ENCODE data around the gene ATP8B1. TPM values are rescaled to one million over a fixed set of nuclear protein-coding genes. Genes with fewer than 3 reads are reported as not detected.

The ATP8B1 gene
- total and polyA plus RNA-seq, 2 of the 4 experiments (the other 2 are of a cell fraction) = 64.3 to 136 TPM

- no peak overlapping the region for H3K27ac ChIP-seq (ENCODE audit: insufficient read depth, low read length)
- H2AK9ac ChIP-seq (replicated peaks; ENCODE audit: low read depth, low read length, poor library complexity) = no peak overlapping the region
- intact Hi-C loops (cut with micrococcal nuclease) (no loop called here), dilution Hi-C loops (cut with HindIII; ENCODE audit: low sequenced_read_pairs, unreplicated experiment) (no loop called here), in situ Hi-C loops (cut with MboI; ENCODE audit: low sequenced_read_pairs) (no loop called here)
- no peak overlapping the region for H3K4me2 ChIP-seq (ENCODE audit: low read depth, low read length)
- no peak overlapping the region for H2AFZ ChIP-seq (replicated peaks; ENCODE audit: low read length, poor library complexity)
- H3K27me3 ChIP-seq (ENCODE audit: control insufficient read depth, insufficient read depth, low read length) = no peaks in the 10 kb centered on the region
- ATAC-seq (ENCODE audit: low read depth) = no peak
- no peaks in the 10 kb centered on the region for H3K9me3 ChIP-seq (ENCODE audit: control insufficient read depth, insufficient read depth, low read length)
- peaks cover 52% of the 10 kb centered on the region for H4K20me1 ChIP-seq (ENCODE audit: insufficient read depth, low read length)
- H3K36me3 ChIP-seq (ENCODE audit: control insufficient read depth, insufficient read depth, low read length) = 0 out of 2 replicates have a peak, but pooled peaks cover 2% of the 10 kb centered on the region
- H4K8ac ChIP-seq (ENCODE audit: low read depth in 2 of 2, low read length in 2 of 2) = no peak overlapping the region
- ChIA-PET POLR2A (ENCODE audit: unreplicated experiment) (no interaction called here), CTCF (no interaction called here)
- H3K9ac ChIP-seq (ENCODE audit: low read depth, low read length) = no peak overlapping the region
- no peak overlapping the region for H3K4ac ChIP-seq (ENCODE audit: low read depth, low read length)
- no peak overlapping the region for H2BK15ac ChIP-seq (ENCODE audit: low read depth, low read length)
- H2BK20ac ChIP-seq (ENCODE audit: low read depth, low read length) = no peak overlapping the region
- no peak overlapping the region for H2BK120ac ChIP-seq (ENCODE audit: low read depth, low read length)
- no peak overlapping the region for H4K91ac ChIP-seq (ENCODE audit: insufficient read depth, low read depth, low read length)
- no peak overlapping the region for H2BK5ac ChIP-seq (ENCODE audit: low read depth, low read length, poor library complexity, severe bottlenecking)
- peaks cover 7% of the 10 kb centered on the region for H3K4me1 ChIP-seq (ENCODE audit: control insufficient read depth, insufficient read depth, low read length)
- no peak overlapping the region for H3K18ac ChIP-seq (ENCODE audit: low read depth, low read length)
- H3K9me1 ChIP-seq (ENCODE audit: insufficient read depth, low read length) = peaks cover 10% of the 10 kb centered on the region
- no peak overlapping the region for H4K5ac ChIP-seq (ENCODE audit: low read depth, low read length)
- no peak overlapping the region for H3K14ac ChIP-seq (replicated peaks; ENCODE audit: low read depth, low read length)
- no peak for DNase-seq
- H3K56ac ChIP-seq (ENCODE audit: extremely low read depth, insufficient read depth, low read length) = no peak overlapping the region
- WGBS, 2 experiments (ENCODE audit: extremely low coverage in 2 of 2, insufficient read length in 1 of 2) = no CpG with 5 or more reads among the region's 1 CpG
- H3K23ac ChIP-seq (ENCODE audit: low read depth, low read length) = no peak overlapping the region
- BruUV-seq (replicated peaks) = no TSS peak
- H3K79me1 ChIP-seq (ENCODE audit: low read depth in 1 of 2, low read length in 2 of 2) = peaks cover 25 to 60% of the 10 kb centered on the region in 2 experiments
- TF ChIP-seq CEBPB (IDR thresholded peaks at IDR 0.05; ENCODE audit: low read depth, low read length) (no peak), CHD1 (IDR thresholded peaks at IDR 0.05; ENCODE audit: low read depth, low read length) (no peak), NFE2L2 (IDR thresholded peaks at IDR 0.05; ENCODE audit: low read depth, low read length) (no peak), ELK1 (IDR thresholded peaks at IDR 0.05; ENCODE audit: borderline replicate concordance, low read depth, low read length) (no peak), RCOR1 (IDR thresholded peaks at IDR 0.05; ENCODE audit: insufficient replicate concordance, low read length) (no peak), MXI1 (IDR thresholded peaks at IDR 0.05; ENCODE audit: borderline replicate concordance, low read depth, low read length) (no peak), FOS (IDR thresholded peaks at IDR 0.05; ENCODE audit: low read depth, low read length) (no peak), RAD21 (IDR thresholded peaks at IDR 0.05; ENCODE audit: low read length) (no peak), POLR2A (IDR thresholded peaks at IDR 0.05; ENCODE audit: low read depth, low read length) (no peak), SMC3 (IDR thresholded peaks at IDR 0.05; ENCODE audit: low read depth, low read length) (no peak), MAFK (IDR thresholded peaks at IDR 0.05; ENCODE audit: low read depth, low read length) (no peak), BHLHE40 (IDR thresholded peaks at IDR 0.05; ENCODE audit: low read depth, low read length) (no peak), MAZ (IDR thresholded peaks at IDR 0.05; ENCODE audit: borderline replicate concordance, low read depth, low read length) (no peak), RFX5 (IDR thresholded peaks at IDR 0.05; ENCODE audit: low read depth, low read length) (no peak)
- TF ChIP-seq, protein P1, sequence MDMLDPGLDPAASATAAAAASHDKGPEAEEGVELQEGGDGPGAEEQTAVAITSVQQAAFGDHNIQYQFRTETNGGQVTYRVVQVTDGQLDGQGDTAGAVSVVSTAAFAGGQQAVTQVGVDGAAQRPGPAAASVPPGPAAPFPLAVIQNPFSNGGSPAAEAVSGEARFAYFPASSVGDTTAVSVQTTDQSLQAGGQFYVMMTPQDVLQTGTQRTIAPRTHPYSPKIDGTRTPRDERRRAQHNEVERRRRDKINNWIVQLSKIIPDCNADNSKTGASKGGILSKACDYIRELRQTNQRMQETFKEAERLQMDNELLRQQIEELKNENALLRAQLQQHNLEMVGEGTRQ (IDR thresholded peaks at IDR 0.05; ENCODE audit: low read depth, low read length) = no peak
- TF ChIP-seq, protein P2, sequence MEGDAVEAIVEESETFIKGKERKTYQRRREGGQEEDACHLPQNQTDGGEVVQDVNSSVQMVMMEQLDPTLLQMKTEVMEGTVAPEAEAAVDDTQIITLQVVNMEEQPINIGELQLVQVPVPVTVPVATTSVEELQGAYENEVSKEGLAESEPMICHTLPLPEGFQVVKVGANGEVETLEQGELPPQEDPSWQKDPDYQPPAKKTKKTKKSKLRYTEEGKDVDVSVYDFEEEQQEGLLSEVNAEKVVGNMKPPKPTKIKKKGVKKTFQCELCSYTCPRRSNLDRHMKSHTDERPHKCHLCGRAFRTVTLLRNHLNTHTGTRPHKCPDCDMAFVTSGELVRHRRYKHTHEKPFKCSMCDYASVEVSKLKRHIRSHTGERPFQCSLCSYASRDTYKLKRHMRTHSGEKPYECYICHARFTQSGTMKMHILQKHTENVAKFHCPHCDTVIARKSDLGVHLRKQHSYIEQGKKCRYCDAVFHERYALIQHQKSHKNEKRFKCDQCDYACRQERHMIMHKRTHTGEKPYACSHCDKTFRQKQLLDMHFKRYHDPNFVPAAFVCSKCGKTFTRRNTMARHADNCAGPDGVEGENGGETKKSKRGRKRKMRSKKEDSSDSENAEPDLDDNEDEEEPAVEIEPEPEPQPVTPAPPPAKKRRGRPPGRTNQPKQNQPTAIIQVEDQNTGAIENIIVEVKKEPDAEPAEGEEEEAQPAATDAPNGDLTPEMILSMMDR (conservative IDR thresholded peaks at IDR 0.05; ENCODE audit: low read depth, low read length) = no peak
- no peak overlapping the region for H3K4me3 ChIP-seq (ENCODE audit: insufficient read depth, low read depth, low read length)
- H2AK5ac ChIP-seq (ENCODE audit: low read depth, low read length) = no peak overlapping the region
These were observed 87.4 kb downstream of the ATP8B1 start for GRCh38 chr18:57715671-57716070.
